AG10803 (cell line): ENCODE measurements around the gene NTRK2.
"Not testable (repeated sequence)": the region's sequence is repeated elsewhere in the genome, so short reads cannot be mapped to it uniquely, and the experiment has no call there.

ENCODE experiments used
- DNase-seq: peaks from one replicate; pipeline ENCODE4 v3.0.0; 2010; ENCODE audit warnings: low read depth
- H3K4me3 ChIP-seq: 2 replicates; pipeline ENCODE4 v1.5.1; 2011; ENCODE audit warnings: mild to moderate bottlenecking, low read length, control low read depth
- TF ChIP-seq, protein P1 (sequence below): conservative IDR thresholded peaks from 2 replicates; pipeline ENCODE4 v1.5.1; 2011; ENCODE audit warnings: mild to moderate bottlenecking, low read length, control low read depth, inconsistent platforms

Gene NTRK2

GRCh38 chr9:85064811-85065371, 395.4 kb downstream of the NTRK2 start:
- TF ChIP-seq, protein P1, sequence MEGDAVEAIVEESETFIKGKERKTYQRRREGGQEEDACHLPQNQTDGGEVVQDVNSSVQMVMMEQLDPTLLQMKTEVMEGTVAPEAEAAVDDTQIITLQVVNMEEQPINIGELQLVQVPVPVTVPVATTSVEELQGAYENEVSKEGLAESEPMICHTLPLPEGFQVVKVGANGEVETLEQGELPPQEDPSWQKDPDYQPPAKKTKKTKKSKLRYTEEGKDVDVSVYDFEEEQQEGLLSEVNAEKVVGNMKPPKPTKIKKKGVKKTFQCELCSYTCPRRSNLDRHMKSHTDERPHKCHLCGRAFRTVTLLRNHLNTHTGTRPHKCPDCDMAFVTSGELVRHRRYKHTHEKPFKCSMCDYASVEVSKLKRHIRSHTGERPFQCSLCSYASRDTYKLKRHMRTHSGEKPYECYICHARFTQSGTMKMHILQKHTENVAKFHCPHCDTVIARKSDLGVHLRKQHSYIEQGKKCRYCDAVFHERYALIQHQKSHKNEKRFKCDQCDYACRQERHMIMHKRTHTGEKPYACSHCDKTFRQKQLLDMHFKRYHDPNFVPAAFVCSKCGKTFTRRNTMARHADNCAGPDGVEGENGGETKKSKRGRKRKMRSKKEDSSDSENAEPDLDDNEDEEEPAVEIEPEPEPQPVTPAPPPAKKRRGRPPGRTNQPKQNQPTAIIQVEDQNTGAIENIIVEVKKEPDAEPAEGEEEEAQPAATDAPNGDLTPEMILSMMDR: no peak
- no peak for DNase-seq
- no peak overlapping the region for H3K4me3 ChIP-seq

- no peak for DNase-seq
- TF ChIP-seq, protein P1: no peak
- H3K4me3 ChIP-seq: no peak overlapping the region
These were observed 398.3 kb downstream of the NTRK2 start for GRCh38 chr9:85067792-85068191.

- DNase-seq, H3K4me3 ChIP-seq: not testable (repeated sequence)
These were observed 399.9 kb downstream of the NTRK2 start for GRCh38 chr9:85069421-85069820.
